Measurements from ENCODE around the gene ZNF460.

DNA sequence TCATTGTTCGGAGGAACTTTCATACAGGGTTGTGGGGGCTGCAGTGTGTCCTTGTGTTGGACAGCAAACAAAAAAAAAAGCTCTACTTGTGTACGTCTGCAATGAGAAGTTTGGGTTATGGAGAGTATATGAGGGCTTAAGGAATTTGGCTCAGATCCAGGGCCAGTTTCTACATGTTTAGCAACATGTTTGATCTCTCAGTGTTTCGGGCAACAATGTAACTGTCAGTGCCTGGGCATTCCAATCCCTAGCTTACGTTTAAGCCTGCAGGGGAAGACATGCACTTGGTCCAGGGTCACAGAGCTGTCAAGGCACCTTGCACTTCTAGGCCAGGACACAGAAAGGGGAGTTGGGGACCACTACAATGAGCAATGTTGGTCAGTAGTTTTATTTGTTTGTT lies 53.9 kb downstream of the ZNF460 start:
- TF ChIP-seq, protein P1, sequence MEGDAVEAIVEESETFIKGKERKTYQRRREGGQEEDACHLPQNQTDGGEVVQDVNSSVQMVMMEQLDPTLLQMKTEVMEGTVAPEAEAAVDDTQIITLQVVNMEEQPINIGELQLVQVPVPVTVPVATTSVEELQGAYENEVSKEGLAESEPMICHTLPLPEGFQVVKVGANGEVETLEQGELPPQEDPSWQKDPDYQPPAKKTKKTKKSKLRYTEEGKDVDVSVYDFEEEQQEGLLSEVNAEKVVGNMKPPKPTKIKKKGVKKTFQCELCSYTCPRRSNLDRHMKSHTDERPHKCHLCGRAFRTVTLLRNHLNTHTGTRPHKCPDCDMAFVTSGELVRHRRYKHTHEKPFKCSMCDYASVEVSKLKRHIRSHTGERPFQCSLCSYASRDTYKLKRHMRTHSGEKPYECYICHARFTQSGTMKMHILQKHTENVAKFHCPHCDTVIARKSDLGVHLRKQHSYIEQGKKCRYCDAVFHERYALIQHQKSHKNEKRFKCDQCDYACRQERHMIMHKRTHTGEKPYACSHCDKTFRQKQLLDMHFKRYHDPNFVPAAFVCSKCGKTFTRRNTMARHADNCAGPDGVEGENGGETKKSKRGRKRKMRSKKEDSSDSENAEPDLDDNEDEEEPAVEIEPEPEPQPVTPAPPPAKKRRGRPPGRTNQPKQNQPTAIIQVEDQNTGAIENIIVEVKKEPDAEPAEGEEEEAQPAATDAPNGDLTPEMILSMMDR (IDR thresholded peaks at IDR 0.05) = no peak
- no peak for TF ChIP-seq POLR2AphosphoS5 (IDR thresholded peaks at IDR 0.05)
